HepG2 (cell line): ENCODE measurements around the gene DPP7. TPM values are rescaled to one million over a fixed set of nuclear protein-coding genes. Genes with fewer than 3 reads are reported as not detected.

Experiments used
- AHR ChIP-seq: IDR thresholded peaks from 2 replicates; pipeline ENCODE4 v1.6.1; 2018; ENCODE audit warnings: missing genetic modification reagents, missing compliant biosample characterization
- ATF7 ChIP-seq, 2 experiments: fragments of 450-650 bp in 1 of 2; sonication (generic) in 1 of 2; formaldehyde crosslinking in 1 of 2; IDR thresholded peaks; 2 replicates each; pipeline versions ENCODE4 v1.4.0 to v1.6.1; 2016 to 2020; ENCODE audit warnings: antibody characterized with exemption in 1 of 2, mild to moderate bottlenecking in 1 of 2, missing genetic modification reagents in 1 of 2
- DR1 ChIP-seq: sonication (generic); formaldehyde crosslinking; IDR thresholded peaks from 2 replicates; pipeline ENCODE4 v1.8.0; 2021; ENCODE audit warnings: mild to moderate bottlenecking, missing genetic modification reagents, inconsistent platforms
- ESRRA ChIP-seq: sonication (generic); formaldehyde crosslinking; IDR thresholded peaks from 2 replicates; pipeline ENCODE4 v1.5.1; 2020; ENCODE audit warnings: mild to moderate bottlenecking, low read depth, missing genetic modification reagents
- FOXK1 ChIP-seq: sonication (generic); formaldehyde crosslinking; IDR thresholded peaks from 2 replicates; pipeline ENCODE4 v1.4.0; 2020; ENCODE audit warnings: low read depth, missing genetic modification reagents, borderline replicate concordance
- KDM5B ChIP-seq: sonication (generic); formaldehyde crosslinking; IDR thresholded peaks from 2 replicates; pipeline ENCODE4 v1.4.0; 2020; ENCODE audit warnings: missing genetic modification reagents, mild to moderate bottlenecking, borderline replicate concordance
- NCOA1 ChIP-seq: sonication (generic); formaldehyde crosslinking; IDR thresholded peaks from 2 replicates; pipeline ENCODE4 v1.9.0; 2021; ENCODE audit warnings: missing genetic modification reagents
- REPIN1 ChIP-seq: sonication (generic); formaldehyde crosslinking; IDR thresholded peaks from 2 replicates; pipeline ENCODE4 v1.8.0; 2022; ENCODE audit warnings: missing genetic modification reagents, low read depth, mild to moderate bottlenecking, borderline replicate concordance
- U2AF1 ChIP-seq: fragments of 200-400 bp; formaldehyde crosslinking; optimal IDR thresholded peaks from 2 replicates; pipeline ENCODE3; 2017; ENCODE audit warnings: mild to moderate bottlenecking, low read depth, low read length
- ZNF251 ChIP-seq: sonication (generic); formaldehyde crosslinking; IDR thresholded peaks from 2 replicates; pipeline ENCODE4 v1.9.0; 2021; ENCODE audit warnings: mild to moderate bottlenecking, missing genetic modification reagents
- ZNF430 ChIP-seq: sonication (generic); formaldehyde crosslinking; IDR thresholded peaks from 2 replicates; pipeline ENCODE4 v1.9.0; 2021; ENCODE audit warnings: mild to moderate bottlenecking, missing genetic modification reagents
- ZNF713 ChIP-seq: sonication (generic); formaldehyde crosslinking; IDR thresholded peaks from 2 replicates; pipeline ENCODE4 v1.4.0; 2020; ENCODE audit warnings: mild to moderate bottlenecking, missing genetic modification reagents
- ZNF766 ChIP-seq: sonication (generic); formaldehyde crosslinking; IDR thresholded peaks from 2 replicates; pipeline ENCODE4 v1.5.0; 2020; ENCODE audit warnings: missing genetic modification reagents, borderline replicate concordance
- polyA plus RNA-seq, 8 experiments: library from polyadenylated mRNA; depleted of rRNA in 3 of 8; stranded (reverse) in 7 of 8; unstranded in 1 of 8; fragments of >200 nt; fragmentation: Illumina TruSeq in 4 of 8; extraction: Trizol in 4 of 8; gene quantifications; 2 replicates each; pipeline versions ENCODE4 v1.2.1 to v1.2.3, GENCODE V29; 2011 to 2016; ENCODE audit warnings: low read depth in 4 of 8, missing spikeins in 1 of 8, mixed read lengths in 1 of 8; ENCODE audit not compliant: insufficient read depth in 1 of 8
- total RNA-seq, 5 experiments: library from RNA; depleted of rRNA; stranded (reverse); fragments of >200 nt; fragmentation: Illumina TruSeq; extraction: Trizol; gene quantifications; 2 replicates each; pipeline ENCODE4 v1.2.3, GENCODE V29; 2016; ENCODE audit warnings: low read depth in 1 of 5
- TF ChIP-seq, protein P1 (sequence below): IDR thresholded peaks from 2 replicates; pipeline ENCODE4 v1.6.1; 2016; ENCODE audit warnings: low read depth, borderline replicate concordance
- TF ChIP-seq, protein P2 (sequence below): sonication (generic); formaldehyde crosslinking; IDR thresholded peaks from 2 replicates; pipeline ENCODE4 v1.9.0; 2021; ENCODE audit warnings: mild to moderate bottlenecking, missing genetic modification reagents
- TF ChIP-seq, protein P3 (sequence below): sonication (generic); formaldehyde crosslinking; IDR thresholded peaks from 2 replicates; pipeline ENCODE4 v1.4.0; 2020; ENCODE audit warnings: mild to moderate bottlenecking, missing genetic modification reagents
- TF ChIP-seq, protein P4 (sequence below): IDR thresholded peaks from 2 replicates; pipeline ENCODE4 v1.6.1; 2016

The DPP7 gene
- total and polyA plus RNA-seq, 2 of the 13 experiments (the other 11 are each of a cell fraction or from before 2014, with no cell fraction given): 1.2 to 4.5 TPM

DNA sequence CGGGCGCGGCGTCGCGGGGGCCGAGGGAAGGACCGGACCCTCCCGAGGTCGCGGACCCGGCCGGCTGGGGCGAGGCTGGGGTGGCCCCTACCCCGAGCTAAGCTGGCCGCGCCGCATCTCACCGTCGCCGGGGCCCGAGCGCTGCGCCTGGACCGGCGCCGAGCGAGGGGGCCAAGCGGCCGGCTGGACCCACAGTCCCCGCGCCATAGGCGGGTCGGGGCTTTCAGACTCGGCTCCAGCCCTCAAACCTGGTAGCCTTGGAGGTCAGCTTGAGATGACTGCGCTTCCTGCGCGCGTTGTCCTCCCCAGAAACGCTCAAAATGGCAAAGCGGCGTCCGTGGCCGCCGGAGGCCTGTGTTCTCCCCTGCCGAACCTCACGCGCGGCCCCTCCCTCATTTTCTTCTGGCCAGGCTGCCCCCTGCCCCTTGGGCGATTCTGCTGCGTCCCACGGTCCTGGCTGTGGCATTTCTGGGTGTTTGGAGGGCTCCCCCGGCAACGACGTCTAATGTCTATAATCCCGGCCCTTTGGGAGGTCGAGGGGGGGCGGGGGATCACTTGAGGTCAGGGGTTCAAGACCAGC is 15.7 kb upstream of the DPP7 start (continued):
- no peak for TF ChIP-seq ZNF430
- TF ChIP-seq, protein P1, sequence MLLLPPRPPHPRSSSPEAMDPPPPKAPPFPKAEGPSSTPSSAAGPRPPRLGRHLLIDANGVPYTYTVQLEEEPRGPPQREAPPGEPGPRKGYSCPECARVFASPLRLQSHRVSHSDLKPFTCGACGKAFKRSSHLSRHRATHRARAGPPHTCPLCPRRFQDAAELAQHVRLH: no peak
- no peak for TF ChIP-seq ZNF713 (CRISPR knock-in tag)
- no peak for TF ChIP-seq FOXK1 (CRISPR knock-in tag)
- TF ChIP-seq ZNF251 (CRISPR knock-in tag): no peak
- TF ChIP-seq ZNF766: 0 out of 2 replicates have a peak, but pooled peaks have one; percentile 1
- TF ChIP-seq REPIN1 (CRISPR knock-in tag): no peak
- TF ChIP-seq NCOA1 (CRISPR knock-in tag): 0 out of 2 replicates have a peak, but pooled peaks have one; percentile 51
- no peak for TF ChIP-seq ESRRA
- 0 out of 2 replicates have a peak, but pooled peaks have one; percentile 8 for TF ChIP-seq KDM5B (CRISPR knock-in tag)
- TF ChIP-seq DR1: no peak
- TF ChIP-seq, protein P2, sequence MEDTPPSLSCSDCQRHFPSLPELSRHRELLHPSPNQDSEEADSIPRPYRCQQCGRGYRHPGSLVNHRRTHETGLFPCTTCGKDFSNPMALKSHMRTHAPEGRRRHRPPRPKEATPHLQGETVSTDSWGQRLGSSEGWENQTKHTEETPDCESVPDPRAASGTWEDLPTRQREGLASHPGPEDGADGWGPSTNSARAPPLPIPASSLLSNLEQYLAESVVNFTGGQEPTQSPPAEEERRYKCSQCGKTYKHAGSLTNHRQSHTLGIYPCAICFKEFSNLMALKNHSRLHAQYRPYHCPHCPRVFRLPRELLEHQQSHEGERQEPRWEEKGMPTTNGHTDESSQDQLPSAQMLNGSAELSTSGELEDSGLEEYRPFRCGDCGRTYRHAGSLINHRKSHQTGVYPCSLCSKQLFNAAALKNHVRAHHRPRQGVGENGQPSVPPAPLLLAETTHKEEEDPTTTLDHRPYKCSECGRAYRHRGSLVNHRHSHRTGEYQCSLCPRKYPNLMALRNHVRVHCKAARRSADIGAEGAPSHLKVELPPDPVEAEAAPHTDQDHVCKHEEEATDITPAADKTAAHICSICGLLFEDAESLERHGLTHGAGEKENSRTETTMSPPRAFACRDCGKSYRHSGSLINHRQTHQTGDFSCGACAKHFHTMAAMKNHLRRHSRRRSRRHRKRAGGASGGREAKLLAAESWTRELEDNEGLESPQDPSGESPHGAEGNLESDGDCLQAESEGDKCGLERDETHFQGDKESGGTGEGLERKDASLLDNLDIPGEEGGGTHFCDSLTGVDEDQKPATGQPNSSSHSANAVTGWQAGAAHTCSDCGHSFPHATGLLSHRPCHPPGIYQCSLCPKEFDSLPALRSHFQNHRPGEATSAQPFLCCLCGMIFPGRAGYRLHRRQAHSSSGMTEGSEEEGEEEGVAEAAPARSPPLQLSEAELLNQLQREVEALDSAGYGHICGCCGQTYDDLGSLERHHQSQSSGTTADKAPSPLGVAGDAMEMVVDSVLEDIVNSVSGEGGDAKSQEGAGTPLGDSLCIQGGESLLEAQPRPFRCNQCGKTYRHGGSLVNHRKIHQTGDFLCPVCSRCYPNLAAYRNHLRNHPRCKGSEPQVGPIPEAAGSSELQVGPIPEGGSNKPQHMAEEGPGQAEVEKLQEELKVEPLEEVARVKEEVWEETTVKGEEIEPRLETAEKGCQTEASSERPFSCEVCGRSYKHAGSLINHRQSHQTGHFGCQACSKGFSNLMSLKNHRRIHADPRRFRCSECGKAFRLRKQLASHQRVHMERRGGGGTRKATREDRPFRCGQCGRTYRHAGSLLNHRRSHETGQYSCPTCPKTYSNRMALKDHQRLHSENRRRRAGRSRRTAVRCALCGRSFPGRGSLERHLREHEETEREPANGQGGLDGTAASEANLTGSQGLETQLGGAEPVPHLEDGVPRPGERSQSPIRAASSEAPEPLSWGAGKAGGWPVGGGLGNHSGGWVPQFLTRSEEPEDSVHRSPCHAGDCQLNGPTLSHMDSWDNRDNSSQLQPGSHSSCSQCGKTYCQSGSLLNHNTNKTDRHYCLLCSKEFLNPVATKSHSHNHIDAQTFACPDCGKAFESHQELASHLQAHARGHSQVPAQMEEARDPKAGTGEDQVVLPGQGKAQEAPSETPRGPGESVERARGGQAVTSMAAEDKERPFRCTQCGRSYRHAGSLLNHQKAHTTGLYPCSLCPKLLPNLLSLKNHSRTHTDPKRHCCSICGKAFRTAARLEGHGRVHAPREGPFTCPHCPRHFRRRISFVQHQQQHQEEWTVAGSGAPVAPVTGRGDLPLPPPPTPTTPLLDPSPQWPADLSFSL (CRISPR knock-in tag): no peak
- TF ChIP-seq U2AF1: no peak
- TF ChIP-seq AHR (CRISPR knock-in tag): no peak
- TF ChIP-seq, protein P3, sequence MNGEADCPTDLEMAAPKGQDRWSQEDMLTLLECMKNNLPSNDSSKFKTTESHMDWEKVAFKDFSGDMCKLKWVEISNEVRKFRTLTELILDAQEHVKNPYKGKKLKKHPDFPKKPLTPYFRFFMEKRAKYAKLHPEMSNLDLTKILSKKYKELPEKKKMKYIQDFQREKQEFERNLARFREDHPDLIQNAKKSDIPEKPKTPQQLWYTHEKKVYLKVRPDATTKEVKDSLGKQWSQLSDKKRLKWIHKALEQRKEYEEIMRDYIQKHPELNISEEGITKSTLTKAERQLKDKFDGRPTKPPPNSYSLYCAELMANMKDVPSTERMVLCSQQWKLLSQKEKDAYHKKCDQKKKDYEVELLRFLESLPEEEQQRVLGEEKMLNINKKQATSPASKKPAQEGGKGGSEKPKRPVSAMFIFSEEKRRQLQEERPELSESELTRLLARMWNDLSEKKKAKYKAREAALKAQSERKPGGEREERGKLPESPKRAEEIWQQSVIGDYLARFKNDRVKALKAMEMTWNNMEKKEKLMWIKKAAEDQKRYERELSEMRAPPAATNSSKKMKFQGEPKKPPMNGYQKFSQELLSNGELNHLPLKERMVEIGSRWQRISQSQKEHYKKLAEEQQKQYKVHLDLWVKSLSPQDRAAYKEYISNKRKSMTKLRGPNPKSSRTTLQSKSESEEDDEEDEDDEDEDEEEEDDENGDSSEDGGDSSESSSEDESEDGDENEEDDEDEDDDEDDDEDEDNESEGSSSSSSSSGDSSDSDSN: 0 out of 2 replicates have a peak, but pooled peaks have one; percentile 35
- TF ChIP-seq ATF7 (IDR thresholded peaks at IDR 0.05): no peak
- TF ChIP-seq ATF7 (CRISPR knock-in tag; IDR thresholded peaks at IDR 0.05): 0 out of 2 replicates have a peak, but pooled peaks have one; percentile 2
- TF ChIP-seq, protein P4, sequence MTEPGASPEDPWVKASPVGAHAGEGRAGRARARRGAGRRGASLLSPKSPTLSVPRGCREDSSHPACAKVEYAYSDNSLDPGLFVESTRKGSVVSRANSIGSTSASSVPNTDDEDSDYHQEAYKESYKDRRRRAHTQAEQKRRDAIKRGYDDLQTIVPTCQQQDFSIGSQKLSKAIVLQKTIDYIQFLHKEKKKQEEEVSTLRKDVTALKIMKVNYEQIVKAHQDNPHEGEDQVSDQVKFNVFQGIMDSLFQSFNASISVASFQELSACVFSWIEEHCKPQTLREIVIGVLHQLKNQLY (CRISPR knock-in tag): no peak
